GM20000 (cell line): ENCODE results near the gene CFAP90.

Experiments used
- DNase-seq: peaks from one replicate; pipeline ENCODE4 v3.0.0; 2012; ENCODE audit warnings: low spot score
- TF ChIP-seq, protein P1 (sequence below): IDR thresholded peaks from 2 replicates; pipeline ENCODE4 v1.5.1; 2012; ENCODE audit warnings: mild to moderate bottlenecking, control low read depth; ENCODE audit errors: extremely low read depth, missing control alignments

The CFAP90 gene

DNA sequence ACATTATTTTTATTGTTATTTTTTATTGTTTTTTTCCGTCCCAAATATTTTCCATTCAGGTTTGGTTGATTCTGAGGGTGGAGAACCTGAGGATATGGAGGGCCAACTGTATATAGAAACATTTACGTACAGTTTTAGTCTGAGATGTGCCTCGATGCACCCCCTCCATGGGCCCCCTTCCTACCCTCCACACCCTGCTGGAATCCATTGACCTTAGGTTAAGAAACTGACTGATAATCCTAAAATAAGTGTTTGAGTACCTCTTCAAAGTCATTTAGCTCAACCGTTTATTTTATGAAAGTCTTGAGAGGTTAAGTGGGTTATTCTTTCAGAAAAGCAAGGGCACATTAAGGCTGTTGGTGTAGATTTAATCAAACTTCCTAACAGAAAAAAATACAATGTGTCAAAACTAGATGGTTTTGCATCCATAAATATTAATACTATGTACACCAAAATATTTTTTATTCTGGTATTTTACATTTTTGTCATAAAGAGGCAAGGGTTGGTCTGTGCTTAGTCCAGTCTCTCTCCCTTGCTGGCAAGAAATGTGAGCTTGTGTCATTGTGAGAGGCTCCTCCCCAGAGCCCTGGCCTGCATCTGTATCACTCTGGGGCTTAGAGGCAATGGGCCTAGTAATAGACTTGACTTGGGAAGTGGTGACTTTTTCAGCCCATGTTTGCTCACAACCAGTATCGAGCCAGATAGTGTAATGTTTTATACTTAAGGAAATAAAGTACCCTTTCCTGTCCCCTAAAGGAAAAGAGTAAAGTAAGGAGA, 33.7 kb upstream of the CFAP90 start:
- DNase-seq, result no peak
- TF ChIP-seq, protein P1, sequence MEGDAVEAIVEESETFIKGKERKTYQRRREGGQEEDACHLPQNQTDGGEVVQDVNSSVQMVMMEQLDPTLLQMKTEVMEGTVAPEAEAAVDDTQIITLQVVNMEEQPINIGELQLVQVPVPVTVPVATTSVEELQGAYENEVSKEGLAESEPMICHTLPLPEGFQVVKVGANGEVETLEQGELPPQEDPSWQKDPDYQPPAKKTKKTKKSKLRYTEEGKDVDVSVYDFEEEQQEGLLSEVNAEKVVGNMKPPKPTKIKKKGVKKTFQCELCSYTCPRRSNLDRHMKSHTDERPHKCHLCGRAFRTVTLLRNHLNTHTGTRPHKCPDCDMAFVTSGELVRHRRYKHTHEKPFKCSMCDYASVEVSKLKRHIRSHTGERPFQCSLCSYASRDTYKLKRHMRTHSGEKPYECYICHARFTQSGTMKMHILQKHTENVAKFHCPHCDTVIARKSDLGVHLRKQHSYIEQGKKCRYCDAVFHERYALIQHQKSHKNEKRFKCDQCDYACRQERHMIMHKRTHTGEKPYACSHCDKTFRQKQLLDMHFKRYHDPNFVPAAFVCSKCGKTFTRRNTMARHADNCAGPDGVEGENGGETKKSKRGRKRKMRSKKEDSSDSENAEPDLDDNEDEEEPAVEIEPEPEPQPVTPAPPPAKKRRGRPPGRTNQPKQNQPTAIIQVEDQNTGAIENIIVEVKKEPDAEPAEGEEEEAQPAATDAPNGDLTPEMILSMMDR, result no peak

DNA sequence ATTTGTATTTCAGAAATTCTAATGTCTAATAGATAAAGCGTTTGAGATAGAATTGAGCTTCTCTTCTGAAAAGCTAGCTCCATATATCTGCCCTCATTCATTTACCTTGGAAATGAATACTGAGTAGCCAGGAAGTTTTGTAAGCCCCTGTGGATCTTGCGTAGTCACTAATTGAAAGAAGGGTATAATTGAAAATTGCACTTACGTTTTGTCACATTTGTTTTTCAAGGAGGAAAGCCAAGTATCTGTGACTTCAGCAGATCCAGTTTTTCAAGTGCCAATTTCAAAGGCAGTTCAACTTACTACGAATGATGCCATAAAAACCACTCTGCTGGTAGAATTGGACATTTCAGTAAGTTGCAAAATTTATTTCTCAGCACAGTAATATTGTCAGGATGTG, 32.0 kb upstream of the CFAP90 start:
- no peak for DNase-seq
- TF ChIP-seq, protein P1, result no peak

DNA sequence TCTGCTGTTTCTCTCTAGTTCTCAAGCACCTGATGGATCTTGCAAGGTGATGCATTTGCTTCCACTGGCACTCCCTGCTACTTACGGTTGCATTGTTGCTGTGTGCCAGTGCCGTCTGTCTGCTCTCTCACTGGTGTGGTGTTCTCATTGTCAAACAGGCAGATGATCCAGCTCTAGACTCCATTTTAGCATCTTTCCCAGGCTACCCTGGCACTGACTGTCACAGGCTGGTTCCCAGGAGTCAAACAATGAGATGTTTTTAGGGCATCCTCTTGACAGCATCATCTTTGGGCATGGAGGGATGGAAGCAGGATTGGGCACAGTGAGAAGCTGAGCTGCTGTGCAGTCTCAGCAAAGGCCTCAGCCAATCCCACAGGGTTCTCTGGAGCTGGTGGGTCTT, 30.9 kb upstream of the CFAP90 start:
- TF ChIP-seq, protein P1, result no peak

DNA sequence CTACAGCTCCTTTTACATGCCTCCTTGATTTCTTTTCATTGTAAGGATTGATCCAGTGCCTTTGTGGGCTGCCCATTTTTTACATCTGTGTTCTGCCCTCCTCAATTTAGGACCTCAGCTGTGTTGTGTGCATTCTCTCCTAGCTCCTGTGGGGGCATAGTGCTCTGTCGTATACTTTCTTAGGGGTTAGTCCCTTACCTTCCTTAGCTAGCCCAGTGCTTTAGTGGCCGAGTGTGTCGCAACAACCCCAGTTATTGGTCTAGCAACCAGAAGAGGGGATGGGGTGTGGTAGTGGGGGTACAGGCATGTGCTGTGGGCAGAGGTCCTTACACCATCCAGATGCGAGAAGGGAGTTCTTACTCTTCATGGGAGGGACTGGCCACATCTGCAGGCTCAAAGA, 30.2 kb upstream of the CFAP90 start:
- no peak for DNase-seq

More for the DNA sequence above, 30.9 kb upstream of the CFAP90 start:
- DNase-seq, result no peak

DNA sequence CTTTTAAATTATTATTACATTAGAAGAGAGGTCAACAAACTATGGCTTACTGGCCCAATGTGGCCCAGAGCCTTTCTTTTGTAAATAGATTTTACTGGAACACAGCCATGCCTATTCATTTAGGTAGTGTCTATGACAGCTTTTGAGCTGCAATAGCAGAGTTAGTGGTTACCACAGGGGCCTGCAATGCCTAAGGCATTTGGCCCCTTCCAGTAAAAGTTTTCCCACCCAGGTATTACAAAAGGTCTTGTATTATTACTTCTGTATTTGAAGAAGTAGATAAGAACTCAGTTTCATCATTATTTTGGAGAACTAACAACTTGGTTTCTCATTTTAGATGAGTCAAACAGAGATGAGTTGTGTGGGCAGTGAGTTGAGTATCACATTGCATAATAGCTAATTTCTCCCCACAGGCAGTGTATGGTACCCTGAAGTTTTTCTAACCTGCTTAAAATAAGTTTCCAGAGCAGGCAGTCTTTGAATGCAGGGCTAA, 27.5 kb upstream of the CFAP90 start:
- TF ChIP-seq, protein P1, result no peak
- DNase-seq, result peak; percentile 64

More for the DNA sequence above, 30.2 kb upstream of the CFAP90 start:
- TF ChIP-seq, protein P1, result no peak

DNA sequence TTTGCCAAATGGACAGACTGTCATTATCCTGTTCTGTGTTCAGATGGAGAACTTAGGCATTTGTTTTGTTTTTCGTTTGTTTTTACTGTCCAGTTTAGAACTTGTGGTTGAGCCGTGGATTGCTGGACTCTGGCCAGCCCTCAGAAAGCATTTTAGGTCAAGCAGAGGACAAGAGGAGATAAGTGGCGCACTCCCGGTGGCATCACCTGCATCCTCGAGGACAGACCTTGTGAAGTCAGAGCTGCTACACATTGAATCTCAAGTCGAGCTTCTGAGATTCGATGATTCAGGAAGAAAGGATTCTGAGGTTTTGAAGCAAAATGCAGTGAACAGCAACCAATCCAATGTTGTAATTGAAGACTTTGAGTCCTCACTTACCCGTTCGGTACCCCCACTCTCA, 26.9 kb upstream of the CFAP90 start:
- DNase-seq, result no peak

DNA sequence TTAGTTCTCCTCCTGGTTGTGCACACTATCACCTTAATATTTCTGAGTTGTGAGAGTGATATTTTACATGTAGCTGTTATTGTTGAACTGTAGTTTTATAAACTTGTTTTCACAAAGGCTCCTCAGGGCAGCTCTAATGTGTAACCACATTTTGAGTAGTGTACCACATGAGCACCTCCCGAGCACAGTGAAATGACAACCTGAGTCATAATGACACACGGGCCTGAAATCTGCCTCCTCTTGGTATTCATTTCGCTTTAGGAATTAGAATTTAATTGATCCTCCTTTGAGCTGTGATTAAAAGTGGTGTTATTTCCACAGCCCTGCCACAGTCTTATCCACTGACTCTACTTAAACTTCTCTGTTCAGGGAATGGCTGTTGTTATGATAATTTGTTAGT, 25.9 kb upstream of the CFAP90 start:
- DNase-seq, result no peak
- TF ChIP-seq, protein P1, result no peak

More for the DNA sequence above, 26.9 kb upstream of the CFAP90 start:
- TF ChIP-seq, protein P1, result no peak
